ENCODE data around the gene IL36B.

DNA sequence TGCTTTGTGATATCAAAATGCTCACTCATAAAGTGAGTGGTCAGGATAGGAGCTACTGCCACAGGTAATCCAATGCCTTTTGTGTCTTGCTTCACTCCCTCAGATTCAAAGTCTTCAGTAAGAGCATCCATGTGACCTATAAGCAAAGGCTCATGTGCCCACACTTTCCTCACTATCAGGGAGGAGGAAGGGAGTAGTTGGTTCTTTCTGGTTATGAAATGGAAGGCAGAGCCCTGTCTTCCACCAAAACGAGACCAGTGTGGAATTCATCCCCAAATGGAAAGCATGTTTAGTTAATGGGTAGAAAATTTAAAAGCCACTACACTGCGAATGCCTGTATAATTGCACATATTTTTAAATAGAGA lies 40.9 kb upstream of the IL36B start:
- TF ChIP-seq CTCF (IDR thresholded peaks at IDR 0.05) (no peak), EZH2 (IDR thresholded peaks at IDR 0.05; ENCODE audit: borderline replicate concordance, insufficient read depth, low read depth, low read length, poor library complexity, severe bottlenecking) (no peak)
